ENCODE results near the gene TCP11. TPM values are rescaled to one million over a fixed set of nuclear protein-coding genes. Genes with fewer than 3 reads are reported as not detected.

The TCP11 gene
- total and polyA plus RNA-seq, 10 donors: not detected

- no peaks in the 10 kb centered on the region for H3K9me3 ChIP-seq
- H3K4me3 ChIP-seq: no peak overlapping the region
- H3K4me1 ChIP-seq: peaks cover 0 to 34% (median 9%) of the 10 kb centered on the region in 6 donors
- peak; percentile 58 for DNase-seq
- 85 to 94% (median 86%) methylated on average over 4 to 6 of the region's 6 CpGs for WGBS, 5 donors
- no peak for TF ChIP-seq CTCF (IDR thresholded peaks at IDR 0.05 in 8 of 11, conservative IDR thresholded peaks at IDR 0.05 in 3 of 11)
- TF ChIP-seq POLR2A (IDR thresholded peaks at IDR 0.05): no peak
- TF ChIP-seq POLR2AphosphoS5 (IDR thresholded peaks at IDR 0.05): peak in 2 of 3 donors; percentile 33 to 54
- H3K27me3 ChIP-seq (replicated peaks in 1 of 7): no peaks in the 10 kb centered on the region
- intact Hi-C loops (cut with DNase I; ENCODE audit: low total_unique reads): no loop called here
- H3K36me3 ChIP-seq: peaks cover 0 to 39% (median 17%) of the 10 kb centered on the region in 6 donors
- peak overlapping the region in 3 of 8 donors; percentile 0 to 39 (median 11) for H3K27ac ChIP-seq
Measured at GRCh38 chr6:35093783-35094182, 47.4 kb downstream of the TCP11 start.

- Histone ChIP-seq H3K4me3 (no peak overlapping the region), H3K4me1 (peaks cover 0 to 40% (median 9%) of the 10 kb centered on the region in 6 donors), H3K27me3 (replicated peaks in 1 of 7) (no peaks in the 10 kb centered on the region), H3K27ac (peak overlapping the region in 5 of 8 donors; percentile 0 to 43 (median 33)), H3K9me3 (no peaks in the 10 kb centered on the region), H3K36me3 (peaks cover 0 to 46% (median 24%) of the 10 kb centered on the region in 6 donors)
- DNase-seq: no peak
- intact Hi-C loops (cut with DNase I; ENCODE audit: low total_unique reads): no loop called here
- TF ChIP-seq POLR2AphosphoS5 (IDR thresholded peaks at IDR 0.05): no peak
- no peak for TF ChIP-seq CTCF (IDR thresholded peaks at IDR 0.05 in 8 of 11, conservative IDR thresholded peaks at IDR 0.05 in 3 of 11)
- no peak for TF ChIP-seq POLR2A (IDR thresholded peaks at IDR 0.05)
- 81 to 96% (median 87%) methylated on average over 5 of the region's 5 CpGs for WGBS, 5 donors
Measured at GRCh38 chr6:35093118-35093445, 48.1 kb downstream of the TCP11 start.

GRCh38 chr6:35092362-35093117 is 48.6 kb downstream of the TCP11 start:
- TF ChIP-seq POLR2A (IDR thresholded peaks at IDR 0.05) (no peak), POLR2AphosphoS5 (IDR thresholded peaks at IDR 0.05) (no peak), CTCF (IDR thresholded peaks at IDR 0.05 in 8 of 11, conservative IDR thresholded peaks at IDR 0.05 in 3 of 11) (no peak)
- intact Hi-C loops (cut with DNase I; ENCODE audit: low total_unique reads): no loop called here
- no peaks in the 10 kb centered on the region for H3K9me3 ChIP-seq
- DNase-seq: no peak
- H3K36me3 ChIP-seq: peaks cover 0 to 51% (median 29%) of the 10 kb centered on the region in 6 donors
- peak overlapping the region in 5 of 8 donors; percentile 31 to 43 (median 39) for H3K27ac ChIP-seq
- H3K4me3 ChIP-seq: no peak overlapping the region
- 77 to 88% (median 81%) methylated on average over 5 of the region's 5 CpGs for WGBS, 5 donors
- no peaks in the 10 kb centered on the region for H3K27me3 ChIP-seq (replicated peaks in 1 of 7)
- peaks cover 0 to 45% (median 11%) of the 10 kb centered on the region in 6 donors for H3K4me1 ChIP-seq

GRCh38 chr6:35091346-35092083 is 49.6 kb downstream of the TCP11 start:
- no peak for DNase-seq
- 91 to 96% (median 96%) methylated on average over 18 of the region's 18 CpGs for WGBS, 5 donors
- intact Hi-C loops (cut with DNase I; ENCODE audit: low total_unique reads): no loop called here

More at GRCh38 chr6:35091346-35092083, 49.6 kb downstream of the TCP11 start:
- H3K4me1 ChIP-seq: peaks cover 0 to 52% (median 12%) of the 10 kb centered on the region in 6 donors
- no peaks in the 10 kb centered on the region for H3K9me3 ChIP-seq
- no peaks in the 10 kb centered on the region for H3K27me3 ChIP-seq (replicated peaks in 1 of 7)
- no peak overlapping the region for H3K4me3 ChIP-seq
- TF ChIP-seq POLR2AphosphoS5 (IDR thresholded peaks at IDR 0.05) (no peak), CTCF (IDR thresholded peaks at IDR 0.05 in 8 of 11, conservative IDR thresholded peaks at IDR 0.05 in 3 of 11) (no peak), POLR2A (IDR thresholded peaks at IDR 0.05) (no peak)
- H3K36me3 ChIP-seq: peaks cover 0 to 62% (median 39%) of the 10 kb centered on the region in 6 donors
- H3K27ac ChIP-seq: peak overlapping the region in 2 of 8 donors; percentile 39 to 43
